ENCODE results near the gene PRKCH.

Gene PRKCH

DNA sequence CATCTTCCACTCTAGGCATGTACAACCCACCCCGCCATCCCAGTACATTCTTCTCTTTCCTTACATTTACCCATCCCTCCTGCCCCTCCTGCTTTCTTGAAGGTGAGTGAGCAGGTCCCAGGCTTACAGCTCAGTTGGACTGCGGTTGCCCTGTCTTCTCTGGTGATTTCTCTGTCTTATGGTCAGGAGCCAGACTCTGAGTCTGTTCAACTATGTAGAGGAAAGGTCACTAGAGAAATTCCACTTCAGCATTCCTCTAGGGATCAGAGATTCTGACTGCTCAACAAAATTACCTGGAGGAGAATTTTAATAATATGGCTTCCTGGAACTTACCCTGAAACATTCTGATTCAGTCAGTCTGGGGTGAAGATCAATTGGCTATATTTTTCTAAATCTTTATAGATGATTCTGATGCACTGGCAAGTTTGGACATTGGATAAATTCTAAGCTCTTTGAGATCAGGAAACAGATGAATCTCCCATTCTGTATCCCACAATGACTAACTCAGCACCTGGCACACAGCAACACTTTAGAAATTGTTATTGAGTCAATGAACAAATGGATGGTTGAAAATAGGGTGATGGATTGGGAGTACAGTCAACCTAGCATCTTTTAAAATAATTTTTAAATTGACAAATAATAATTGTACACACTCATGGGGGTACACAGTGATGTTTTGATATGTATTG is 245.3 kb downstream of the PRKCH start:
- TF ChIP-seq POLR2A (IDR thresholded peaks at IDR 0.05; ENCODE audit: low read length) (no peak), GATA1 (IDR thresholded peaks at IDR 0.05; ENCODE audit: low read depth, low read length) (no peak)
- DNase-seq, result no peak

DNA sequence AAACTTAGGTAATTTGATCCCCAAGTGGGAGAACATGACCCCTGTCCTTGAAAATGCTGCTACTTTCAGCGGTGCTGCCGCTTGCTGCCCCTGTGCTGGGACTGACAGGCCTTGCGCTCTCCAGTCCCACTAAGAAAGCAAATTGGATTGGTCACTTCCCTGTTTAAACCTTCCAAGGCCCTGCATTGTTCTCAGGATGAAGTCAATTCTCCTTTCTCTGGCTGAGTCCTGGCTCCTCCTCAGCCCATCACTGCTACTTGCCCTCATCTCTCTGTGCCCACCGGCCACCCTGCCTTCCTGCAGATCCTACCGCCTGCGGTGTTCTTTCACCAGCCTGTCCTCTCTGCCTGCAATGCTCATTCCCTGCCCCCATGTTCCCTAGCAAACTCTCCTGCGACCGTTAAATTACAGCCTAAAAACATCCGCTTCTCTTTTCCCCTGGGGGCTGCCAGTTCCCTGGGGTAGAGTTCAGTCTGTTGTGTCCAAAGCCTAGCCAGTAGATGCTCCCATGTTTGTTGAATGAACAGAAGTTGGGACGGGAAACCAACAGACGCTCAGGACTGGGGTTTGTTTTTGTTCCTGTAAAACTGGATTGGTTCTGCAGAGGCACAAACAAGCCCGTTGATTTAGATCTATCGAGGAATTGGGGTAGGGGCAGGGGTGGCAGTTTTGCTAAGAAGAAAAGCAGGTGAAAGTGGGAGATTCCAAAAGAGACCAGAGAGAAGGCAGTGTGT is 246.6 kb downstream of the PRKCH start:
- TF ChIP-seq GATA1 (IDR thresholded peaks at IDR 0.05; ENCODE audit: low read depth, low read length) (no peak), POLR2A (IDR thresholded peaks at IDR 0.05; ENCODE audit: low read length) (no peak)
- no peak for DNase-seq

DNA sequence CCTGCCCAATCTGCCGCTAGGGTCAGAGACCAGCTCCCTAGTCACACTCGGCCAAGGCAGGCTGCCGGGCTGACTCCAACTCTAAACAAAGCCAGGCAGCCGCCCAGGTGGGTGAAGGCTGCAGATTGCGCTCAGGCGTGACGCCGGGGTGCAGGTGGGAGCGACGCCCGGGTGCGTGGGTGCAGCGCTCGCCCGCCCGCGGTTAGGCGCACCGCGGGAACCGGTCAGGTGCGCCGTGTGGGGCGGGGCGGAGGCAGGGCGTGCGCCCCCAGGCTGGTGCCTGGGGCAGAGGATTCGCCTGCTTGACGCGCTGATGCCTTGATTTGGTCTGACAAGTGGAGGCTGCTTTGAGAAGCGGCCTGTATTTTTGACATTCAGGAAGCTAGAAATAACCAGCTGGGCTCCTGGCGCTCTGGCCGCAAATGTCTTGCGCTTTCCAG is 247.2 kb downstream of the PRKCH start:
- TF ChIP-seq POLR2A (IDR thresholded peaks at IDR 0.05; ENCODE audit: low read length) (no peak), GATA1 (IDR thresholded peaks at IDR 0.05; ENCODE audit: low read depth, low read length) (no peak)
- no peak for DNase-seq

DNA sequence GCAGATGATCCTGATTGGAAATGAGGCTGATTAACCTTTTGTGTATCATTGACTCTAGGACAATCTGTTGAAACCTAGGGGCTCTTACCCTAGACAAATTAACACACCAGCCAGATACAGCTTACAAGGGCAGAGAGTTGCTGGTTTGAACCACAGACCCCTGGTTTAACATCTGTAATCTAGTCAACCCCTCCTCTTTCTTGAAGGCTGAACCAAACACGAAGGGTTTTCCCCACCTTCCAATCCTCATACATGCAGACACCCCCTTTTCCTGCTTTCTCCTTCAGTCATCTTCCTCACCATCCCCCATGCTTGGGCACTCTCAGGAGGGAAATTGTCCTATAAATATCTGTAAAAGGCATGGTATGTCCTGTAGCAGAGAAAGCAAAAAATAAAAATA is 247.9 kb downstream of the PRKCH start:
- TF ChIP-seq POLR2A (IDR thresholded peaks at IDR 0.05; ENCODE audit: low read length) (no peak), GATA1 (IDR thresholded peaks at IDR 0.05; ENCODE audit: low read depth, low read length) (no peak)
- DNase-seq, result no peak

DNA sequence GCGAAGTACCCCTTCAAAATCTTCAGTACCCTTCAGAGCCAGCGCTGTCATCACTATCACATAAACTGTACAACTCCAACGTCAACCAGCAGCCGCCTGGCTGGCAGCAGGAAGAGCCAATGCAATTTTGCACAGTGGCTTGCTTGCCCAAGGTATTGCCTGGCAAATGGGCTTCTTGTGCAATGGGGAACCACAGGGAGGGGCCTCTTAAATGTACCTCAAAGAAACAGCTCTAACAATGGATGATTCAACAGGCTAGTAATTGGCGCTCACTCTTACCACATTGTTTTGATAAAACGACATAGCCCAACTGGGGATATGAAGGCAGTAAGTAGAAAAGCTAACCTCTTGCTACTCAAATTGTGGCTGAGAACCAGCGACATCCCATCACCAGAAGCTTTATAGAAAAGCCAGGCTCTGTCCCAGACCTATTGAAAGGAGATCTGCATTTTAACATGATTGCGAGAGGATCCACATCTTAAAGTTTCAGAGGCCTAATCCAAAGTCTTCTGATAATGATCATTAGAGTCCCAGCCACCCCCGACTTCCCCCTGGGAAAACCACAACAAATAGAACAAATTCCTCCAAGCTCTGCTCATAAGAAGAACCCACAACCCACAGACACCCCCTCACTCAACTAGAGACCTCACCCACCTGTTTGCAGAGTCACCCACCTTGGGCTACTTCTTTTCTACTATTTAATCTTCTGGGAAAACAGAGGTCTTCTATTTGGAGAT is 248.6 kb downstream of the PRKCH start:
- no peak for TF ChIP-seq GATA1 (IDR thresholded peaks at IDR 0.05; ENCODE audit: low read depth, low read length)
- no peak for TF ChIP-seq POLR2A (IDR thresholded peaks at IDR 0.05; ENCODE audit: low read length)
- no peak for DNase-seq

DNA sequence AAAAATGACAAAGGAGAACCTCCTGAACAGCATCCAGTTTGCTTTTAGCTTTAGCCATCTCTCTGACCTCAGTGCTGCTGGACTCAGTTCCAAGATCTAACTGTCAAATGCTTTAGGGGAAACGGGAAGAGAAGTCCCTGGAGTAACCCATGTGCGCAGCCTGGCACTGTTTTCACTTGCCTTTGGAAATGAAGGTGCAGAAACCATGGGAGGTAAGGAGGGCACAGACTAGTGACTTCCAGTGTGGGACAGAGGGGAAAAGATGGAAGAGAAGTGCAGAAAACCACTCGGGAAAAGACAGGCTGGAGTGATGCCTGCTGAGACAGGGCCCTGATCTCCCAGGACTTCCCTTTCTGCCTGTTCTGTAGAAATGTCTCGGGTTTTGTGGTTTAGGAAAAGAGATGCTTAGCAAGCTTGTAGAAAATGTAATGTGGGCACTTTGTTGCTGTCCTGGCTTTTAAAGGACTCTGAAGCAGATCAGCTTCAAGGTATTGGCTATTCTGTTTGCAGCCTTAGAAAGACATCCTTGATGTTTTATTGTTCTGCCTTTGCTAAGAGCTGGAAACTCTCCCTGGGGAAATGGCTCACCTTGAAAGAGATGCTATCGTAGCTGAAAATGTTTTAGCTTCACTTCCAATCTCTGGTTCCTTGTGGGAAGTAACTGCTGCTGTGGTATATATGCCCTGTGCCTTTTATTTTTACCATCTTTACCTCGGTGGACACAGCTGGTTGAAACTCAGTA is 249.3 kb downstream of the PRKCH start:
- no peak for DNase-seq
- TF ChIP-seq POLR2A (IDR thresholded peaks at IDR 0.05; ENCODE audit: low read length) (no peak), GATA1 (IDR thresholded peaks at IDR 0.05; ENCODE audit: low read depth, low read length) (no peak)

DNA sequence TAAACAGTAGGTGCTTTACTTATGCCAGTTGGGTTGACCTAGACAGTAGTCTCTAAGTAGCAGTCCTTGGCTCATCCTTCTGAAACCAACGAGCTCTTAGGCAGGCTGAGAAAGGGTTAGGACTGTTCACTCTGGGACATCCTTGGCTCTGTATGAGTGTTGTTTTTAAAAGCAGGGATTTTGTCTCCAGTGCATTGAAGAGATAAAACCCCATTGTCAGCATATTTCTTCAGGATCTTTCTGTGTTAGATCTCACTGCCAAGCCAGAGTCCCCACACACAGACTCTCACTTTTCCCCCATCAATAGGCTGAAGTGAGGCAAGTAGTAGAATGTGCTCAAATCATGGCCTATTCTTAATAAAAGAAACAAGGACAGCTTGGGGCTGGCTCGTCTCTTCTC is 250.5 kb downstream of the PRKCH start:
- DNase-seq, result no peak
- TF ChIP-seq GATA1 (IDR thresholded peaks at IDR 0.05; ENCODE audit: low read depth, low read length), result no peak
- TF ChIP-seq POLR2A (IDR thresholded peaks at IDR 0.05; ENCODE audit: low read length), result no peak

DNA sequence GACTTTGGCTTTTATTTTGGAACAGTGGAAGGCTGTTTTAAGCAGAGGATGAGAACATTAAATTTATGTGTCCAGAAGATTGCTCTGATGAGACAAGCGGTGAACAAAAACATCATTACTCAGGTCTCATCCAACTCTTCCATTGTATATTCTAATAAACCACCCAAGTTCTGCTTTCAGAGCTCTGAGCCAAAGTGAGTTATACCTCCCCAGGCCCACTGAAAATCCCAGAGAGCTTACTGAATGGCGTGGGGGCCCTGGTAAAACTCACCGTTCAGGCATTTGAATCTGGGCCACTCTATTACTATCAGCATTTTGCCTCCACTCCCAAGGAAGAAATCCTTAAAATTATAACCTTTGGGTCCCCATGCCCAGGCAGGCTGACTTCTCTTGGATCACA is 251.9 kb downstream of the PRKCH start:
- TF ChIP-seq GATA1 (IDR thresholded peaks at IDR 0.05; ENCODE audit: low read depth, low read length), result no peak
- TF ChIP-seq POLR2A (IDR thresholded peaks at IDR 0.05; ENCODE audit: low read length), result no peak
- no peak for DNase-seq

DNA sequence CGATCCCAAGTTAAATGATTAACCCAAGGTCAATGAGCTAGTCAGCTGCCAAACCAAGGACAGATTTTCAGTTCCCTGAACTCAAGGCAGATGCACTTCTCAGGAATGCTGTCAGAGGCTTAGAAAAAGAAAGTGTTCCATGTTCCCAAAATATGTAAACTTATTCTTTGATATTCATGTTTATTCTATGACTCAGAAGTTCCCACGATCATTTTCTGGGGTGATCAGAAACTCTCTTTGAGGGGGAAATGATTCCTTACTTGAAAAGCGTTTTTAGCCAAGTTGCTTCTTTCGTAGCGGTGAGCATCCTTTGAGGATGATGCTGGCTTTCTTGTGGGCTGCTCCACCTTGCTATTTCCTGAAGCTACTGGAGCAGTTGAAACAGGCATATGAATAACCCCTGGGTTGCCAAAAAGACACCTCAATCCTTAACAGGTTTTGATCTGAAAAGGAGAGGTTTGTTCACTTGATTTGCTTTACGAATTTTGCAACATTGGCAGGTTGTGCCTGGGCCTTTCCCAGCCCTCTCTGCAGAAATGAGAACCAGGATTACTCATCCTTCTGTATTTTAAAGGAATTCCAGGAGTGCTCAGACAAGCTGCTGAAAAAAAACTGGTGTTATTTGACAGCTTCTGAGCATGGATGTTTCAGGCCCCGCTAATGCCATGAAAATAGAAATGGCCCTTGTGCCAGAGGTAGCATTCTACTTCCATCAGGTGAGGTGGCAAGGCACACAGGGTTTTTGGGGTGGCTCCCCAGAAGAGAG is 252.6 kb downstream of the PRKCH start:
- TF ChIP-seq GATA1 (IDR thresholded peaks at IDR 0.05; ENCODE audit: low read depth, low read length), result no peak
- no peak for TF ChIP-seq POLR2A (IDR thresholded peaks at IDR 0.05; ENCODE audit: low read length)
- DNase-seq, result no peak

DNA sequence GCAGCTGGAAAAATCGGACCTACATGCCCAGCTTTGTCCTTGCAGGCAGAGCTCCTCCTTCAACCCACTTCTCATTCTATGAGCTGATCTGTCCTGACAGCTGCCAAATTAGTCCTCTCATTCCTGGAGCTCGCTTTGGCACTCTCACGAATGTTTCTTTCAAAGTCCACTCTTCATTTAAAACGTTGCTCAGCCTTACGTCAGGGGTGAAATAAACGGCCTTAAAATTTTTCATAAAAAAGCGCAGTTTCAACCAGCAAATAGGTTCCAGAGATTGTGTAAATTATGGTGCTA is 253.1 kb downstream of the PRKCH start:
- DNase-seq, result no peak
- TF ChIP-seq GATA1 (IDR thresholded peaks at IDR 0.05; ENCODE audit: low read depth, low read length) (no peak), POLR2A (IDR thresholded peaks at IDR 0.05; ENCODE audit: low read length) (no peak)

DNA sequence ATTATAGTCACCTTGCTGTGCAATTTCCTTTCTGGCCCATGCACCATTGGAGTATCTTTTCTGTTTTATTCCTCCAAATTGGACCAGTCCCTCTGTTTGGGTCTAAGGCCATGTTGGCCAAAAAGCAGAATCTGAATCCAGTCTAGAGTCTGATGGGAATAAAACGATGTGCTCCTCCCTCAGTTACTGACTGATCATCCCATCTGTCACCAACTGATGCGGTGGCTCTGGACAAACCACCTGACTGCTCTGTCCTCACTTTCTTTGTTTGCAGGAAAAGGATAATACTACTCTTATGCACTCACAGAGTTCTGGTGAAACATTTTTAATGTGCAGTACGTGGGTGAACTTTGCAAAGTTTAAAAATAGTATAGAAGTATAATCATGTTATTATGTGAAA is 253.7 kb downstream of the PRKCH start:
- TF ChIP-seq POLR2A (IDR thresholded peaks at IDR 0.05; ENCODE audit: low read length) (no peak), GATA1 (IDR thresholded peaks at IDR 0.05; ENCODE audit: low read depth, low read length) (no peak)
- DNase-seq, result no peak

DNA sequence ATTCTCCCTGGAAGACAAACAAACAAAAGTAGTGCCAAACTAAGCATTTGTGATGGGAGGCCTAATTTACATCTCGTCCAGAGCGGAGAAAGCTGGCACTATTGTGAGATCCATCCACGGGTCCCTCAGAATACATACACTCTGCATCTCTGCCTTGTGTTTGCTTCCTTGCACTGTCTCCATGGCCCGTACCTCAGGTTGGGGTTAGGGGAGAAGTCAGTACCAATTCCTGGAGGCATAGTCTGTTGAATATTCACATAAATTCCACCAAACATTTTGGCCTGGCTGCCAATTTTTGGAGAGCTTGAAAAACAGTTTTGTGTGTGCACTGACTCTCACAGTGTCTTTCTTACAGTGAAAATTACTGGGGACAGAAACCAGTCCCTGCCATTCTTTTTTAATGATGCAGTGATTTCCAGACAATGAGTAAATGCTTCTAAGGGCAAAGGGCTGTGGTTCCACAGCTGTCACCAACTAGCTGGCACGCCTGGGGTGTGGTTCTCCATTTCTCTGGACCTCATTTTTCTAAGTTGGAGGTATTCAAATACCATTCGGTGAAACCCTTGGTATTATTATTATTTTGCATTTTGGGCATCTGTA is 254.3 kb downstream of the PRKCH start:
- DNase-seq, result no peak
- TF ChIP-seq POLR2A (IDR thresholded peaks at IDR 0.05; ENCODE audit: low read length) (no peak), GATA1 (IDR thresholded peaks at IDR 0.05; ENCODE audit: low read depth, low read length) (no peak)

DNA sequence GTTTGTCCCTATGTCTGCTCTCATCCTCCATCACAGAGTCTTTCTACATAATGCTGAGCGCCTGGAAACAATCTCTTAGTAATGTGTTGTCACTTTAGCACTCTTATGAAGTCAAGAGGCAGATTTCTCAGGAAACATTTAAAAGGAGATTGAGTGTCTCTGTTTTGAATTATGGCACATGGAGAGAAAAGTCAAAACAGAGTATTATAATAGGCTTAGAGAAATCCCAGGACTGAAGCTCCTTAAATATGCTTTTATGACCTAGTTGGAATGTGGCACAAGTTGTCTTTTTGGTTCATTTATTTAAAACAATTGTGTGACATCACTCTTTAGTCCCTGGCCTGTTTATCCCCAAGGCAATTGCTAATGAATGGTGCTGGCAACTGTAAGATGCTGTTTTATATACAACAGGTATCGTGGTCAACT is 256.1 kb downstream of the PRKCH start:
- no peak for DNase-seq
- TF ChIP-seq GATA1 (IDR thresholded peaks at IDR 0.05; ENCODE audit: low read depth, low read length), result no peak
- TF ChIP-seq POLR2A (IDR thresholded peaks at IDR 0.05; ENCODE audit: low read length), result no peak
